PC-9 (cell line): ENCODE data around the gene STUB1.

ENCODE experiments used
- CTCF ChIP-seq: fragments of 200-600 bp; sonication (generic); conservative IDR thresholded peaks from 2 replicates; pipeline ENCODE4 v1.6.1; 2017; ENCODE audit warnings: mixed run types, antibody characterized with exemption, mild to moderate bottlenecking, moderate library complexity
- EZH2 ChIP-seq: fragments of 200-600 bp; sonication (generic); IDR thresholded peaks from 2 replicates; pipeline ENCODE4 v1.8.0; 2017; ENCODE audit warnings: antibody characterized with exemption, low read depth

DNA sequence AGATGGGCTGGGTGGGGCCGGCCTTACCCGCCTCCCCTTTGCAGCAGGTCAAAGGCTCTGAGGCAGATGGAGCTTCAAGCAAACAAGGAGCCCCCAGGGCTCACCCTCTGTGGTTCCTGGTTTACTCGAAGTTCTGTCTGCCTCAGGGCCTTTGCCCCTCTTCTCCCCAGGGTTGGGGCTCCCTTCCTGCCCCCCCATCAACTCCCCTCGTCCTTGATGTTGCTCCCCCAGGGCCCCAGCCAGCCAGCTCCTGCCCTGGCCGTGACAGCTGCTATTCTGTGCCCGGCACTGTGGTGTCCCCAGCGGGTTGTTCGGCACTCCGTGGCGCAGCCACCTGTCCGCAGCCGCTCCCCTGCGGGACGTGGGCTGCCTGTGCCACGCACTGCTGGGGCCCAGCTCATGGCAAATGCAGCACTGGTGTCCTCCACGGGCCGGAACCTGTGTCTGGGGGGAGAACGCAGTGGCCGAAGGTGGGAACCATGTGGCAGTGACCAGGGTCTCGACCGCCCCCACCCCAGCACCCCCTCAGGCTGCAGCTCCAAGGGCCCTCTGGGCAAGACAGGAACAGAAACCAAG lies 30.4 kb downstream of the STUB1 start:
- no peak for TF ChIP-seq CTCF
- TF ChIP-seq EZH2 = no peak
